ENCODE data around the gene REL. TPM values are rescaled to one million over a fixed set of nuclear protein-coding genes. Genes with fewer than 3 reads are reported as not detected.

The REL gene
- total RNA-seq, 1 experiment from 2014 or later, result 10.2 TPM

- intact Hi-C loops (cut with micrococcal nuclease), result no loop called here
- Histone ChIP-seq H3K4me3 (replicated peaks in 1 of 2; ENCODE audit: low read depth in 1 of 2, low read length in 2 of 2) (no peak overlapping the region), H3K9me2 (ENCODE audit: insufficient read depth) (no peaks in the 10 kb centered on the region), H3K27ac (ENCODE audit: low read depth, low read length) (no peak overlapping the region), H2AFZ (ENCODE audit: low read depth, low read length, poor library complexity, severe bottlenecking) (no peak overlapping the region), H4K20me1 (ENCODE audit: insufficient read depth) (no peaks in the 10 kb centered on the region), H3K79me2 (ENCODE audit: insufficient read depth, low read length) (no peaks in the 10 kb centered on the region), H3K9me3 (ENCODE audit: control insufficient read depth in 1 of 2, insufficient read depth in 1 of 2, low read depth in 1 of 2, low read length in 2 of 2) (no peaks in the 10 kb centered on the region), H3K4me2 (ENCODE audit: low read length) (no peak overlapping the region), H3K27me3 (ENCODE audit: insufficient read depth, low read length) (no peaks in the 10 kb centered on the region), H3K9ac (ENCODE audit: low read length) (no peak overlapping the region), H3K4me1 (ENCODE audit: control insufficient read depth in 1 of 2, insufficient read depth in 2 of 2, low read length in 2 of 2) (no peaks in the 10 kb centered on the region), H3K36me3 (ENCODE audit: control insufficient read depth in 1 of 2, insufficient read depth in 2 of 2, low read length in 2 of 2) (no peaks in the 10 kb centered on the region)
- ChIA-PET RAD21 (ENCODE audit: low non-redundant PET in 1 of 2, low total read pairs in 2 of 2, uncharacterized antibody in 2 of 2, unreplicated experiment in 2 of 2) (no interaction called here), CTCF (no interaction called here), POLR2A (no interaction called here)
- no peak for DNase-seq (ENCODE audit: low read depth, low spot score)
- ATAC-seq, result no peak
- no peak for TF ChIP-seq SRF (IDR thresholded peaks at IDR 0.05; ENCODE audit: low read depth)
- no peak for TF ChIP-seq SP1 (IDR thresholded peaks at IDR 0.05; ENCODE audit: low read depth)
- no peak for TF ChIP-seq CBX3 (IDR thresholded peaks at IDR 0.05; ENCODE audit: low read depth)
- no peak for TF ChIP-seq ZBTB33 (IDR thresholded peaks at IDR 0.05; ENCODE audit: extremely low read depth, insufficient replicate concordance, low read length)
- no peak for TF ChIP-seq FOSL1 (IDR thresholded peaks at IDR 0.05; ENCODE audit: low read depth)
- TF ChIP-seq ZNF274 (IDR thresholded peaks at IDR 0.05; ENCODE audit: low read depth, low read length), result no peak
- TF ChIP-seq EGR1 (IDR thresholded peaks at IDR 0.05; ENCODE audit: low read depth), result no peak
- no peak for TF ChIP-seq ATF3 (IDR thresholded peaks at IDR 0.05)
- TF ChIP-seq SIN3A (IDR thresholded peaks at IDR 0.05; ENCODE audit: low read depth), result no peak
- no TSS peak for BruUV-seq (replicated peaks)
Measured at GRCh38 chr2:60939622-60940021, 58.2 kb downstream of the REL start.

- no TSS peak for BruUV-seq (replicated peaks)
- DNase-seq (ENCODE audit: low read depth, low spot score), result no peak
- no peak for TF ChIP-seq REST (IDR thresholded peaks at IDR 0.05; ENCODE audit: low read depth)
- TF ChIP-seq EZH2 (IDR thresholded peaks at IDR 0.05), result no peak
- no peak for TF ChIP-seq ATF3 (IDR thresholded peaks at IDR 0.05)
- no peak for TF ChIP-seq ELF1 (IDR thresholded peaks at IDR 0.05; ENCODE audit: borderline replicate concordance, low read depth)
- no peak for TF ChIP-seq FOSL1 (IDR thresholded peaks at IDR 0.05; ENCODE audit: low read depth)
- no peak for TF ChIP-seq CTCF (IDR thresholded peaks at IDR 0.05 in 2 of 3, conservative IDR thresholded peaks at IDR 0.05 in 1 of 3; ENCODE audit: borderline replicate concordance in 1 of 3, insufficient read depth in 1 of 3, low read depth in 2 of 3, low read length in 2 of 3)
- TF ChIP-seq JUND (IDR thresholded peaks at IDR 0.05), result no peak
Measured at GRCh38 chr2:60945341-60945740, 64.0 kb downstream of the REL start.

More at GRCh38 chr2:60945341-60945740, 64.0 kb downstream of the REL start:
- Histone ChIP-seq H3K9me2 (ENCODE audit: insufficient read depth) (no peaks in the 10 kb centered on the region), H3K4me3 (replicated peaks in 1 of 2; ENCODE audit: low read depth in 1 of 2, low read length in 2 of 2) (no peak overlapping the region), H3K9ac (ENCODE audit: low read length) (no peak overlapping the region), H3K36me3 (ENCODE audit: control insufficient read depth in 1 of 2, insufficient read depth in 2 of 2, low read length in 2 of 2) (no peaks in the 10 kb centered on the region), H3K9me3 (ENCODE audit: control insufficient read depth in 1 of 2, insufficient read depth in 1 of 2, low read depth in 1 of 2, low read length in 2 of 2) (no peaks in the 10 kb centered on the region), H2AFZ (ENCODE audit: low read depth, low read length, poor library complexity, severe bottlenecking) (no peak overlapping the region), H3K79me2 (ENCODE audit: insufficient read depth, low read length) (no peaks in the 10 kb centered on the region), H3K4me1 (ENCODE audit: control insufficient read depth in 1 of 2, insufficient read depth in 2 of 2, low read length in 2 of 2) (peaks cover 2 to 8% of the 10 kb centered on the region in 2 experiments; a peak in 2 of 4 replicates), H3K27ac (ENCODE audit: low read depth, low read length) (no peak overlapping the region), H3K4me2 (ENCODE audit: low read length) (no peak overlapping the region), H3K27me3 (ENCODE audit: insufficient read depth, low read length) (no peaks in the 10 kb centered on the region), H4K20me1 (ENCODE audit: insufficient read depth) (no peaks in the 10 kb centered on the region)
- intact Hi-C loops (cut with micrococcal nuclease), result no loop called here
- CTCF ChIA-PET, result no interaction called here
- POLR2A ChIA-PET, result no interaction called here
- ATAC-seq, result no peak
- RAD21 ChIA-PET (ENCODE audit: low non-redundant PET in 1 of 2, low total read pairs in 2 of 2, uncharacterized antibody in 2 of 2, unreplicated experiment in 2 of 2), result no interaction called here
